Measurements from ENCODE around the gene SNAP47.

Gene SNAP47

DNA sequence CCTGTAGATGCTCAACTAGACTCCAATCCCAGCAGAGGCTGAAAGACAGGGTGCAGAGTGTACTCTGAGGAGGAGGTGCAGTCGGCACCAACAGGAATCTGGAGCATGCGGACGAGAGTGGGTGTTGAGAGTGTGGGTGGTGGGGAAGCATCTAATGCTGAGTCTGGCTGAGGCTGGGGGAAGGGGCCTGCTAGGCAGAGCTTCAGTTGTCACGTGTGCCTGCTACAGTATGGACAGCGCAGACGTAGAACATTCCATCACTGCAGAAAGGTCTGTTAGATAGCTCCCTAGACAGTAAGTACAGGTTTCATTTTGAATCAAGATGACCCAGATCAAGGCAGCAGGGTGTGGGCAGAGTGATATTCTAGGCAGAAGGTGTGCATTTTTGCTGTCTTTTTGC, 23.1 kb downstream of the SNAP47 start:
- peaks cover 14% of the 10 kb centered on the region for H3K36me3 ChIP-seq (replicated peaks)
- TF ChIP-seq, protein P1, sequence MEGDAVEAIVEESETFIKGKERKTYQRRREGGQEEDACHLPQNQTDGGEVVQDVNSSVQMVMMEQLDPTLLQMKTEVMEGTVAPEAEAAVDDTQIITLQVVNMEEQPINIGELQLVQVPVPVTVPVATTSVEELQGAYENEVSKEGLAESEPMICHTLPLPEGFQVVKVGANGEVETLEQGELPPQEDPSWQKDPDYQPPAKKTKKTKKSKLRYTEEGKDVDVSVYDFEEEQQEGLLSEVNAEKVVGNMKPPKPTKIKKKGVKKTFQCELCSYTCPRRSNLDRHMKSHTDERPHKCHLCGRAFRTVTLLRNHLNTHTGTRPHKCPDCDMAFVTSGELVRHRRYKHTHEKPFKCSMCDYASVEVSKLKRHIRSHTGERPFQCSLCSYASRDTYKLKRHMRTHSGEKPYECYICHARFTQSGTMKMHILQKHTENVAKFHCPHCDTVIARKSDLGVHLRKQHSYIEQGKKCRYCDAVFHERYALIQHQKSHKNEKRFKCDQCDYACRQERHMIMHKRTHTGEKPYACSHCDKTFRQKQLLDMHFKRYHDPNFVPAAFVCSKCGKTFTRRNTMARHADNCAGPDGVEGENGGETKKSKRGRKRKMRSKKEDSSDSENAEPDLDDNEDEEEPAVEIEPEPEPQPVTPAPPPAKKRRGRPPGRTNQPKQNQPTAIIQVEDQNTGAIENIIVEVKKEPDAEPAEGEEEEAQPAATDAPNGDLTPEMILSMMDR (IDR thresholded peaks at IDR 0.05; ENCODE audit: low read depth, low read length, missing control alignments): no peak
- no peaks in the 10 kb centered on the region for H3K27me3 ChIP-seq (replicated peaks)
- no peak for DNase-seq
- H3K4me3 ChIP-seq (ENCODE audit: low read depth, low read length): no peak overlapping the region
- no peak overlapping the region for H3K27ac ChIP-seq
- in situ Hi-C loops (cut with HindIII; ENCODE audit: low pct_ligation_motif_present, low sequenced_read_pairs): no loop called here

DNA sequence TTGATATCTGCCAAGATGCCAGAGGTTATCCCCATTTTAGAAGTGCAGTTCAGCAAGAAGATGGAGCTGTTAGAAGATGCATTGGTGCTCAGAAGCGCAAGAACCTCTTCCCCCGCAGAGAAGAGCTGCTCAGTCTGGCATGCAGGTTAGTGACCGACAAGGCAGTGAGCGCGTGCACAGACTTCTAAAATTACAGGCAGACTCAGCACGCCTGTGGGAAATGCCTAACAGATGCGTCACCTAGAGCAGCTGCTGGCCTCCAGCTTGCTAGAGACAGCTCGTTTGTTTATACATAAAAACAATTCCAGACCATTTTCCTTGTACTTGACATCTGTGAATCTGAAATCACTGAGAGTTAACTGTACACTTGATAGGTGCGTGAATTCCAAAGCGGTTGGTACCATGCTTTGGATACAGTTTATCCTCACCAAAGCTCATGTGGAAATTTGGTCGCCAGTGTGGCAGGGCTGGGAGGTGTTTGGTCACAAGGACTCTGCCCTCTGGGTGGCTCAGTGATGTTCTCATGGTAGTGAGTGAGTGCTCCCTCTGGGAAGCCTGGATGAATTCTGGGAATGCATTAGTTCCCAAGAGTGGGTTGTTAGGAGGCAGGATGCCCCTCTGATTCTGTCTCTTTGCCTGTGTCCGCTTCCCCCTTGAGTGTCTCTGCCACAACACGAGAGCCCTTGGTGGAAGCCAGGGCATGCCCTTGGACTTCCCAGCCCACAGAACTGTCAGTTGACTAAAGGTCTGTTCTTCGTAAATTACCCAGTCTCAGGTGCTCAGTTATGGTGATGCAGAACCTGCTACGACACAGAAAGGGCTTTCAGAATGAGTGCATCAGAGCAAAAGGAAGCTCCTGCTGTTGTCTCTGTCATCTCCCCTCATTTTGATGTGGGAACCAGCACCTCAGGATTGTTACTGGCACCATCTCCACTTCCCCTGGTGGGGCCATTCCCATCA, 24.4 kb downstream of the SNAP47 start:
- peaks cover 14% of the 10 kb centered on the region for H3K36me3 ChIP-seq (replicated peaks)
- no peak overlapping the region for H3K4me3 ChIP-seq (ENCODE audit: low read depth, low read length)
- in situ Hi-C loops (cut with HindIII; ENCODE audit: low pct_ligation_motif_present, low sequenced_read_pairs): no loop called here
- no peaks in the 10 kb centered on the region for H3K27me3 ChIP-seq (replicated peaks)
- TF ChIP-seq, protein P1 (IDR thresholded peaks at IDR 0.05; ENCODE audit: low read depth, low read length, missing control alignments): no peak
- peak overlapping the region; percentile 49 for H3K27ac ChIP-seq
- DNase-seq: peak; percentile 98

DNA sequence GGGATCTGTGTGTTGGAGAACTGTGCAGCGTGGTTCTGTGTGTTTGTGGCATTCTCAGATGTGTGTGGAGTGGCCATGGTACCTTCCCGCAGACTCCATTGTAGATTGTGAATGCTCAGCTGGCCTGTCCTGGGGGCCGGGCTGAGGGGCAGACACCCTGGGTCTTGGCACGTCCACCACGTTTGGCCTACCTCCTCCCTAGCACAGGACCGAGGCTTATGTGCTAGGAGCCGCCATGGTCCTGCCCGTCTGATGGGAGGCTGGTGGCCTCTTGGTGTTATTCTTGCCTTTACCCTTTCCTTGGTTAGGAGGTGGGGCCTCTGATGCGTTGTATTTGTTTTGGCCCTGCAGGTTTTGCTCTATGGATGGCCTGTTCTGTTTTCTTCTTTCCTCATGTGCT, 25.1 kb downstream of the SNAP47 start:
- in situ Hi-C loops (cut with HindIII; ENCODE audit: low pct_ligation_motif_present, low sequenced_read_pairs): no loop called here
- Histone ChIP-seq H3K27ac (no peak overlapping the region), H3K27me3 (replicated peaks) (no peaks in the 10 kb centered on the region), H3K36me3 (replicated peaks) (peaks cover 18% of the 10 kb centered on the region), H3K4me3 (ENCODE audit: low read depth, low read length) (no peak overlapping the region)
- TF ChIP-seq, protein P1 (IDR thresholded peaks at IDR 0.05; ENCODE audit: low read depth, low read length, missing control alignments): no peak
- DNase-seq: no peak

DNA sequence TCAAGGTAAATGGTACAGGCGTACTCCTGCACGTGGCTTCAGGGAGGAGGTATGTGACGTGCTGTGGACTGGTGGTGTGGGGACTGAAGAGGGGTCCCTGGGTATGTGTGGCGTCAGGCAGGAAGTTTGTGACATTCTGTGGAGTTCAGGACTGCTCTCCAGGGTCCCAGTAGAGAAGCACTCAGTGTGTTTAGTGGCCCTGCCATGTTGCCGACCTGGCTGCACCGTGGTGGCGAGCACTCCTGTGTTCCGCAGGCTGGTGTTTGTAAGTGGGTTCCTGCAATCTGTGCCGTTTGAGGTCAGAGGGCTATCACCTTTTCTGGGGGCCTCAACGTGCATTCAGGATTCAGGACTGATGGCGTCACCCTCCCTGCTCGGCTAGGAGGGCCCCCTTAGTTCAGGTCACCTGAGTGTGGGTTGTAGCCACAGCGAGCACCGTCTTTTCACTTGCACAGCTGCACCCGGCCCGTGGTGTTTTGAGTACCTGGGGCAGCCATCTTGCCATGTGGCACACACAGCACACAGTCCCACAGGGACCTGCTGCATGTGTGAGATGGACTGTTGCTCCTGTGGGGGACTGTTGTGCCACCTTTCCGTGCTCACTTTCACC, 26.5 kb downstream of the SNAP47 start:
- Histone ChIP-seq H3K27ac (no peak overlapping the region), H3K36me3 (replicated peaks) (peaks cover 18% of the 10 kb centered on the region), H3K4me3 (ENCODE audit: low read depth, low read length) (no peak overlapping the region), H3K27me3 (replicated peaks) (no peaks in the 10 kb centered on the region)
- DNase-seq: no peak
- TF ChIP-seq, protein P1 (IDR thresholded peaks at IDR 0.05; ENCODE audit: low read depth, low read length, missing control alignments): no peak
- in situ Hi-C loops (cut with HindIII; ENCODE audit: low pct_ligation_motif_present, low sequenced_read_pairs): no loop called here

DNA sequence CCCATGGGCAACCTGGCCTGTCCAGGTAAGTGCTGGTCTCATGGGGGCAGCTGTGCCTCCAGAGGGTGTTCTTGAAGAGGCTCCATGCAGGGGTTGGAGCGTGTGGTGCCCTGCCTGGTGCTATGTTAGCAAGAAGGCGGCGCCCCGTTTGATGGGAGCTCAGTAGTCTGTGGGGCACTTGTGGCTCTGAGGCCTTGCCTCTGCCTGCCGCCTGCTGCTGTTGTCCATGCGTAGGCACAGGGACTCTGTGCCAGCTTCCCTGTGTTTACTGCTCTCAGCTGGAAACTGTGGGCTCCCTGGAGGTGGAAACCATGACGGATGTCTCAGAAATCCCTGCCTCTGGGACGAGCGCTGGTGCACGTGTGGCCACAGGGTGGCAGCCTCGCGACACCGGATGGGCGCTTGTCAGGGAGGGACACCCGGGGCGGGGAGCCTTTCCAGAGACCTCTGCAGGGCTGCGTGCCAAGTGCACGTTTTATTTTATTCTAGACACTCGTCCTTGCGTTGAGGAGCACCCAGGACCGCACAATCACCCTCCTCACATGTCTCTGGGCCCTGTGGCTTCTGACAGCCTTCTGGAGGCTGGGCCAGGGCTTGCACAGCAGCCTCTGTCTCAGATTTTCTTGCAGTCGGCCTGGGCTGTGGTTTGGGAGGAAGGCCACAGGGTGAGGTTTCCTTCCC, 27.1 kb downstream of the SNAP47 start:
- no peak overlapping the region for H3K4me3 ChIP-seq (ENCODE audit: low read depth, low read length)
- no peaks in the 10 kb centered on the region for H3K27me3 ChIP-seq (replicated peaks)
- peaks cover 24% of the 10 kb centered on the region for H3K36me3 ChIP-seq (replicated peaks)
- in situ Hi-C loops (cut with HindIII; ENCODE audit: low pct_ligation_motif_present, low sequenced_read_pairs): no loop called here
- TF ChIP-seq, protein P1 (IDR thresholded peaks at IDR 0.05; ENCODE audit: low read depth, low read length, missing control alignments): peak; percentile 91
- peak; percentile 66 for DNase-seq
- H3K27ac ChIP-seq: no peak overlapping the region

All from brain microvascular endothelial cell (primary cell).